ENCODE results near the gene MCRIP1.

DNA sequence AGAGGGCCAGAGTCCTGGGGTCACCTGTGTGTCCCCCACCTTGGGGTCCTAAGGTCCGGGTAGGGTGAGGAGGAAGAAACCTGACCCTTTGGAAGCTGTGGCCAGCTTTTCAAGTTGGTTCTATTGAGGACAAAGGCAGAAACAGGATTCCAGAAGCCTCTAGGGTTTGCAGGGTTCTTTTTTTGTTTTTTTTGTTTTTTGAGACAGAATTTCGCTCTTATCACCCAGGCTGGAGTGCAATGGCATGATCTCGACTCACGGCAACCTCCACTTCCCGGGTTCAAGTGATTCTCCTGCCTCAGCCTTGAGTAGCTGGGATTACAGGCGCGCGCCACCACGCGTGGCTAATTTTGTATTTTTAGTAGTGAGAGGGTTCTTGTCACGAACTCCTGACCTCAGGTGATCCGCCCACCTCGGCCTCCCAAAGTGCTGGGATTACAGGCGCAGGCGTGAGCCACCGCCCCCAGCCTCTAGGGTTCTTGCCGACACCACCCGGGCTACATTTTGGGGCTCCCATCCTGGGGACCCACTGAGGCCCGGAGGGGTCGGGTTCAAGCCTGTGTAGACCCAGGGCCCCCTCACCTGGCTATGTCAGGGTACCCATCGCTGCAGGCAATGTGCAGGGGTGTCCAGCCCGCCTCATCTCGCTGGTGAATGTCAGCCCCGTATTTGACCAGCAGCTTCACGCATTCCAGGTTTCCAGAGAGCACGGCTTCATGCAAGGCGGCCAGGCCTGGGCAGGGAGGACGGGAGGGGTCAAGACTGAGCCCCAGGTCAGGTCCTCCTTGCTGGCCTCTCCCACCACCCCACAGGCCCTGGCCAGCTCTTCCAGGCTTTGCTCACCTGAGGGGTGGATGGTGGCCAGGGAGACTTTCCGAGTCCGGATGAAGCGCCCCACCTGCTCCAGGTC is 1.1 kb upstream of the MCRIP1 start:
- no peak for TF ChIP-seq EP300 (IDR thresholded peaks at IDR 0.05; ENCODE audit: borderline replicate concordance in 1 of 2, control insufficient read depth in 1 of 2, low read depth in 2 of 2, low read length in 2 of 2)
- TF ChIP-seq POLR2A (IDR thresholded peaks at IDR 0.05; ENCODE audit: low read depth, low read length) = no peak
- TF ChIP-seq MTA3 (IDR thresholded peaks at IDR 0.05; ENCODE audit: borderline replicate concordance, low read length) = no peak
